Mesenchymal stem cell (in vitro differentiated cells and primary cell): ENCODE measurements around the gene PHF20.

Experiments used
- DNase-seq: peaks from one replicate; pipeline ENCODE4 v3.0.0-alpha.2; 2013
- H2AFZ ChIP-seq: one replicate; pipeline ENCODE4 v1.6.1; 2013; ENCODE audit warnings: low read depth, mild to moderate bottlenecking, control low read depth, inconsistent platforms, low read length, moderate library complexity
- H2AK5ac ChIP-seq: 2 replicates; pipeline ENCODE4 v1.6.1; 2013; ENCODE audit warnings: low read length, moderate library complexity, mild to moderate bottlenecking, inconsistent platforms; ENCODE audit not compliant: severe bottlenecking
- H2BK120ac ChIP-seq: one replicate; pipeline ENCODE4 v1.6.1; 2013; ENCODE audit warnings: low read depth, mild to moderate bottlenecking, inconsistent platforms, low read length, moderate library complexity
- H2BK12ac ChIP-seq, 2 experiments: one replicate each; pipeline ENCODE4 v1.6.1; 2013; ENCODE audit warnings: inconsistent platforms in 2 of 2, low read length in 2 of 2, mild to moderate bottlenecking in 2 of 2, moderate library complexity in 2 of 2, control low read depth in 1 of 2
- H2BK15ac ChIP-seq: one replicate; pipeline ENCODE4 v1.6.1; 2013; ENCODE audit warnings: mild to moderate bottlenecking, low read depth, inconsistent platforms; ENCODE audit not compliant: poor library complexity, severe bottlenecking
- H2BK5ac ChIP-seq: 2 replicates; pipeline ENCODE4 v1.6.1; 2013; ENCODE audit warnings: low read depth, mild to moderate bottlenecking, low read length, control low read depth, inconsistent platforms; ENCODE audit not compliant: poor library complexity, severe bottlenecking
- H3K14ac ChIP-seq, 2 experiments: one replicate each; pipeline ENCODE4 v1.6.1; 2013; ENCODE audit warnings: inconsistent platforms in 2 of 2, low read length in 2 of 2, control low read depth in 1 of 2, mild to moderate bottlenecking in 1 of 2, moderate library complexity in 1 of 2
- H3K18ac ChIP-seq, 2 experiments: one replicate each; pipeline ENCODE4 v1.6.1; 2013; ENCODE audit warnings: inconsistent platforms in 2 of 2, low read length in 2 of 2, control low read depth in 1 of 2, low read depth in 1 of 2, mild to moderate bottlenecking in 1 of 2
- H3K23ac ChIP-seq, 2 experiments: one replicate each; pipeline ENCODE4 v1.6.1; 2013; ENCODE audit warnings: inconsistent platforms in 2 of 2, low read length in 2 of 2, mild to moderate bottlenecking in 2 of 2, moderate library complexity in 2 of 2, control low read depth in 1 of 2
- H3K27ac ChIP-seq: 2 replicates; pipeline ENCODE4 v1.5.1; 2013; ENCODE audit warnings: mild to moderate bottlenecking, moderate library complexity, low read length, control low read depth, inconsistent platforms; ENCODE audit not compliant: poor library complexity, severe bottlenecking
- H3K27me3 ChIP-seq, 2 experiments: 2 replicates each; pipeline versions ENCODE4 v1.6.1 to v1.7.0; 2013; ENCODE audit warnings: low read length in 2 of 2, mild to moderate bottlenecking in 2 of 2, moderate library complexity in 2 of 2, control low read depth in 1 of 2, inconsistent platforms in 1 of 2; ENCODE audit not compliant: control insufficient read depth in 1 of 2, insufficient read depth in 1 of 2
- H3K36me3 ChIP-seq, 2 experiments: 2 replicates each; pipeline versions ENCODE4 v1.6.1 to v1.7.0; 2013; ENCODE audit warnings: low read length in 2 of 2, control low read depth in 1 of 2, inconsistent platforms in 1 of 2, low read depth in 1 of 2, mild to moderate bottlenecking in 1 of 2; ENCODE audit not compliant: insufficient read depth in 2 of 2, control insufficient read depth in 1 of 2
- H3K4ac ChIP-seq, 2 experiments: one replicate each; pipeline ENCODE4 v1.6.1; 2013; ENCODE audit warnings: inconsistent platforms in 2 of 2, low read length in 2 of 2, mild to moderate bottlenecking in 2 of 2, moderate library complexity in 2 of 2, control low read depth in 1 of 2, low read depth in 1 of 2
- H3K4me1 ChIP-seq: 2 replicates; pipeline ENCODE4 v1.6.1; 2013; ENCODE audit warnings: low read depth, low read length, control low read depth; ENCODE audit not compliant: control insufficient read depth, insufficient read depth
- H3K4me2 ChIP-seq: 2 replicates; pipeline ENCODE4 v1.6.1; 2013; ENCODE audit warnings: low read length, mild to moderate bottlenecking, inconsistent platforms; ENCODE audit not compliant: poor library complexity, severe bottlenecking
- H3K4me3 ChIP-seq, 2 experiments: 2 replicates each; pipeline versions ENCODE4 v1.5.1 to v1.7.0; 2013; ENCODE audit warnings: low read length in 2 of 2, mild to moderate bottlenecking in 2 of 2, control low read depth in 1 of 2, low read depth in 1 of 2; ENCODE audit not compliant: insufficient read depth in 1 of 2
- H3K79me1 ChIP-seq: replicated peaks from 2 replicates; pipeline ENCODE4 v1.6.1; 2013; ENCODE audit warnings: mild to moderate bottlenecking, control low read depth, low read length, inconsistent platforms; ENCODE audit not compliant: poor library complexity, severe bottlenecking
- H3K9ac ChIP-seq: 2 replicates; pipeline ENCODE4 v1.7.0; 2013; ENCODE audit warnings: mild to moderate bottlenecking, low read length, moderate library complexity
- H3K9me3 ChIP-seq: 2 replicates; pipeline ENCODE4 v1.7.0; 2013; ENCODE audit warnings: mild to moderate bottlenecking, low read length; ENCODE audit not compliant: control insufficient read depth
- H4K8ac ChIP-seq: one replicate; pipeline ENCODE4 v1.6.1; 2013; ENCODE audit warnings: inconsistent platforms, mild to moderate bottlenecking, low read length, moderate library complexity
- H4K91ac ChIP-seq: one replicate; pipeline ENCODE4 v1.6.1; 2013; ENCODE audit warnings: mild to moderate bottlenecking, low read length, inconsistent platforms
- WGBS: methylation state at CpG from one replicate; pipeline ENCODE4 v1.1.7; 2013; ENCODE audit warnings: mixed read lengths; 5-methylcytosine and 5-hydroxymethylcytosine counted together

PHF20 gene

GRCh38 chr20:35731862-35732643 lies 39.8 kb upstream of the PHF20 start:
- no peak overlapping the region for H2BK15ac ChIP-seq
- no peak overlapping the region for H2BK5ac ChIP-seq
- H3K14ac ChIP-seq, result no peak overlapping the region
- no peak overlapping the region for H3K4me3 ChIP-seq
- H3K23ac ChIP-seq, result no peak overlapping the region
- DNase-seq, result no peak
- peaks cover 30 to 96% of the 10 kb centered on the region in 2 experiments for H3K36me3 ChIP-seq
- no peak overlapping the region for H3K18ac ChIP-seq
- H2AK5ac ChIP-seq, result no peak overlapping the region
- H3K4me2 ChIP-seq, result no peak overlapping the region
- 97% methylated on average over 23 of the region's 24 CpGs for WGBS
- no peak overlapping the region for H2BK120ac ChIP-seq
- H4K8ac ChIP-seq, result no peak overlapping the region
- no peaks in the 10 kb centered on the region for H3K27me3 ChIP-seq
- peaks cover 6% of the 10 kb centered on the region for H3K4me1 ChIP-seq
- H3K27ac ChIP-seq, result peak overlapping the region; percentile 20
- H3K4ac ChIP-seq, result no peak overlapping the region
- no peak overlapping the region for H4K91ac ChIP-seq
- H3K9me3 ChIP-seq, result no peaks in the 10 kb centered on the region
- peak overlapping the region; percentile 65 for H3K9ac ChIP-seq
- H2BK12ac ChIP-seq, result no peak overlapping the region
- no peaks in the 10 kb centered on the region for H3K79me1 ChIP-seq
- H2AFZ ChIP-seq, result no peak overlapping the region

- H3K27me3 ChIP-seq, result no peaks in the 10 kb centered on the region
These were observed 39.2 kb upstream of the PHF20 start for GRCh38 chr20:35732644-35732982.

GRCh38 chr20:35734374-35734773 lies 37.4 kb upstream of the PHF20 start:
- no peak overlapping the region for H2BK12ac ChIP-seq
- peaks cover 9% of the 10 kb centered on the region for H3K4me1 ChIP-seq
- H3K4me2 ChIP-seq, result no peak overlapping the region
- H2BK120ac ChIP-seq, result no peak overlapping the region
- H3K4me3 ChIP-seq, result peak overlapping the region in 1 of 2 experiments; percentile 4
- no peak overlapping the region for H3K23ac ChIP-seq
- H3K4ac ChIP-seq, result no peak overlapping the region
- no peak overlapping the region for H3K27ac ChIP-seq
- peaks cover 30 to 97% of the 10 kb centered on the region in 2 experiments for H3K36me3 ChIP-seq
- H4K91ac ChIP-seq, result no peak overlapping the region
- no peak overlapping the region for H3K18ac ChIP-seq
- H4K8ac ChIP-seq, result no peak overlapping the region
- DNase-seq, result no peak
- H2BK5ac ChIP-seq, result no peak overlapping the region
- H2AFZ ChIP-seq, result no peak overlapping the region
- H3K27me3 ChIP-seq, result no peaks in the 10 kb centered on the region
- peak overlapping the region; percentile 52 for H3K9ac ChIP-seq
- H3K79me1 ChIP-seq, result no peaks in the 10 kb centered on the region
- H3K14ac ChIP-seq, result no peak overlapping the region
- H3K9me3 ChIP-seq, result no peaks in the 10 kb centered on the region
- H2BK15ac ChIP-seq, result no peak overlapping the region
- no peak overlapping the region for H2AK5ac ChIP-seq

More at GRCh38 chr20:35732644-35732982, 39.2 kb upstream of the PHF20 start:
- H3K79me1 ChIP-seq, result no peaks in the 10 kb centered on the region
- no peak overlapping the region for H2AFZ ChIP-seq
- H3K4me3 ChIP-seq, result no peak overlapping the region
- H3K9me3 ChIP-seq, result no peaks in the 10 kb centered on the region
- H3K4ac ChIP-seq, result no peak overlapping the region
- peaks cover 30 to 97% of the 10 kb centered on the region in 2 experiments for H3K36me3 ChIP-seq
- H3K27ac ChIP-seq, result no peak overlapping the region
- no peak overlapping the region for H3K18ac ChIP-seq
- H4K8ac ChIP-seq, result no peak overlapping the region
- H2BK12ac ChIP-seq, result no peak overlapping the region
- no peak overlapping the region for H2BK15ac ChIP-seq
- no peak overlapping the region for H2BK5ac ChIP-seq
- H3K9ac ChIP-seq, result peak overlapping the region; percentile 65
- 94% methylated on average over 1 of the region's 1 CpG for WGBS
- H3K4me2 ChIP-seq, result no peak overlapping the region
- H3K4me1 ChIP-seq, result peaks cover 7% of the 10 kb centered on the region
- no peak overlapping the region for H2BK120ac ChIP-seq
- no peak overlapping the region for H3K14ac ChIP-seq
- H3K23ac ChIP-seq, result no peak overlapping the region
- DNase-seq, result no peak
- no peak overlapping the region for H2AK5ac ChIP-seq
- no peak overlapping the region for H4K91ac ChIP-seq

GRCh38 chr20:35734777-35735649 lies 36.8 kb upstream of the PHF20 start:
- H3K9me3 ChIP-seq, result no peaks in the 10 kb centered on the region
- no peaks in the 10 kb centered on the region for H3K79me1 ChIP-seq
- H3K4me1 ChIP-seq, result peaks cover 9% of the 10 kb centered on the region
- no peak overlapping the region for H4K8ac ChIP-seq
- H3K18ac ChIP-seq, result no peak overlapping the region
- H3K36me3 ChIP-seq, result peaks cover 31 to 97% of the 10 kb centered on the region in 2 experiments
- no peak overlapping the region for H3K4me2 ChIP-seq
- DNase-seq, result no peak
- no peaks in the 10 kb centered on the region for H3K27me3 ChIP-seq
- H3K23ac ChIP-seq, result no peak overlapping the region
- no peak overlapping the region for H2BK5ac ChIP-seq
- H3K27ac ChIP-seq, result no peak overlapping the region
- H2BK120ac ChIP-seq, result no peak overlapping the region
- H3K14ac ChIP-seq, result no peak overlapping the region
- no peak overlapping the region for H4K91ac ChIP-seq
- H2AFZ ChIP-seq, result no peak overlapping the region
- no peak overlapping the region for H2AK5ac ChIP-seq
- H2BK12ac ChIP-seq, result no peak overlapping the region
- H3K4me3 ChIP-seq, result peak overlapping the region in 1 of 2 experiments; percentile 42
- H2BK15ac ChIP-seq, result no peak overlapping the region
- H3K4ac ChIP-seq, result no peak overlapping the region
- peak overlapping the region; percentile 70 for H3K9ac ChIP-seq
- 100% methylated on average over 2 of the region's 4 CpGs for WGBS
